HFFc6 (cell line): Measurements from ENCODE around the gene CDHR4. TPM values are rescaled to one million over a fixed set of nuclear protein-coding genes. Genes with fewer than 3 reads are reported as not detected.

Experiments used
- DNase-seq: peaks from one replicate; pipeline ENCODE4 v3.0.0-alpha.2; 2018
- H3K27ac Mint-ChIP-seq: 2 replicates; pipeline ENCODE4 v1.8.0; 2020; ENCODE audit warnings: mild to moderate bottlenecking, mixed read lengths
- H3K27me3 Mint-ChIP-seq: 2 replicates; pipeline ENCODE4 v1.8.0; 2021; ENCODE audit warnings: mild to moderate bottlenecking, moderate library complexity, mixed read lengths; ENCODE audit not compliant: insufficient read depth
- H3K36me3 Mint-ChIP-seq: 2 replicates; pipeline ENCODE4 v1.8.0; 2021; ENCODE audit warnings: low read depth, mixed read lengths
- H3K4me1 Mint-ChIP-seq: 2 replicates; pipeline ENCODE4 v1.8.0; 2020; ENCODE audit warnings: low read depth, mixed read lengths
- H3K4me3 Mint-ChIP-seq: 2 replicates; pipeline ENCODE4 v1.8.0; 2020; ENCODE audit warnings: mild to moderate bottlenecking, moderate library complexity, mixed read lengths
- H3K9me3 Mint-ChIP-seq: 2 replicates; pipeline ENCODE4 v1.8.0; 2020; ENCODE audit warnings: mild to moderate bottlenecking, mixed read lengths
- long read RNA-seq: library from polyadenylated mRNA; unstranded; transcript quantifications from one replicate; pipeline ENCODE4 v2.0.0, GENCODE V29; 2019
- total RNA-seq, 6 experiments: library from RNA; stranded (reverse); fragmentation: NEBNext Ultra II Directional; extraction: Animal tissue kit (Norgen Biotek cat#: 25700); gene quantifications; 2 replicates in 1 of 6; 3 replicates in 5 of 6; pipeline ENCODE4 v1.2.3, GENCODE V29; 2021
- TF ChIP-seq, protein P1 (sequence below): fragments of 200-600 bp; sonication (generic); IDR thresholded peaks from 2 replicates; pipeline ENCODE4 v1.5.0; 2021; ENCODE audit warnings: antibody characterized with exemption, mild to moderate bottlenecking

The CDHR4 gene
- under 1 TPM in 2 of 6 experiments, not detected in 4; 0.17 to 0.18 TPM for total RNA-seq
- long read RNA-seq: 0 reads

DNA sequence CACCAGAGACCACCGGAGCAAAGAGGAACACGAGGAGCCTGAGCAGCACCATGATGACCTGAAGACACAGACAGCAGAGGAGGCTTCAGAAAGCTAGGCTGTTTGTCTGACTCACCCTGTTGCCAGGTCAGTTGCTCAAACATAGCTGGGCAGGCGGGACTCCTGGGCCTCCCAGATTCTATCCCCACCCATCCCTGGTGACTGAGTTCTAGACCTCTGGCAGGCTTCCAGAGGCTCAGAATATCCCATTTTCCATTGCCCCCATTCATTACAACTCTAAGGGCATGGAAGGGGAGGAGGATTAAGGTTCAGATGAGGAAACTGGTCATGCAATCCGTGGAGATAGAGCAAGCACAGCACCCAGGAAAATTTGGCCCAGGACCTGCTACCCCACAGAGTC, at the start of gene CDHR4:
Gene CDHR4, minus strand, starts transcription at position 113 of the 400 bp plus-strand sequence. Its CDS starts 61 bp downstream, at position 52.
- Mint-ChIP-seq H3K9me3 (no peaks in the 10 kb centered on the region), H3K4me1 (peaks cover 26% of the 10 kb centered on the region), H3K27ac (peak within 1 kb of the TSS; percentile 87), H3K36me3 (no peaks in the 10 kb centered on the region), H3K27me3 (peaks cover 5% of the 10 kb centered on the region), H3K4me3 (no peak within 1 kb of the TSS)
- TF ChIP-seq, protein P1, sequence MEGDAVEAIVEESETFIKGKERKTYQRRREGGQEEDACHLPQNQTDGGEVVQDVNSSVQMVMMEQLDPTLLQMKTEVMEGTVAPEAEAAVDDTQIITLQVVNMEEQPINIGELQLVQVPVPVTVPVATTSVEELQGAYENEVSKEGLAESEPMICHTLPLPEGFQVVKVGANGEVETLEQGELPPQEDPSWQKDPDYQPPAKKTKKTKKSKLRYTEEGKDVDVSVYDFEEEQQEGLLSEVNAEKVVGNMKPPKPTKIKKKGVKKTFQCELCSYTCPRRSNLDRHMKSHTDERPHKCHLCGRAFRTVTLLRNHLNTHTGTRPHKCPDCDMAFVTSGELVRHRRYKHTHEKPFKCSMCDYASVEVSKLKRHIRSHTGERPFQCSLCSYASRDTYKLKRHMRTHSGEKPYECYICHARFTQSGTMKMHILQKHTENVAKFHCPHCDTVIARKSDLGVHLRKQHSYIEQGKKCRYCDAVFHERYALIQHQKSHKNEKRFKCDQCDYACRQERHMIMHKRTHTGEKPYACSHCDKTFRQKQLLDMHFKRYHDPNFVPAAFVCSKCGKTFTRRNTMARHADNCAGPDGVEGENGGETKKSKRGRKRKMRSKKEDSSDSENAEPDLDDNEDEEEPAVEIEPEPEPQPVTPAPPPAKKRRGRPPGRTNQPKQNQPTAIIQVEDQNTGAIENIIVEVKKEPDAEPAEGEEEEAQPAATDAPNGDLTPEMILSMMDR: no peak
- peak; percentile 89 for DNase-seq

- no peak overlapping the region for H3K27ac Mint-ChIP-seq
- DNase-seq: no peak
- no peak overlapping the region for H3K4me3 Mint-ChIP-seq
- TF ChIP-seq, protein P1: no peak
- H3K4me1 Mint-ChIP-seq: peaks cover 17% of the 10 kb centered on the region
- no peaks in the 10 kb centered on the region for H3K9me3 Mint-ChIP-seq
- no peaks in the 10 kb centered on the region; the same call in 1 of the 2 replicates for H3K27me3 Mint-ChIP-seq
- no peaks in the 10 kb centered on the region for H3K36me3 Mint-ChIP-seq
Observed at GRCh38 chr3:49845694-49846093, 46.0 kb upstream of the CDHR4 start.

- Mint-ChIP-seq H3K9me3 (no peaks in the 10 kb centered on the region), H3K4me1 (peaks cover 17% of the 10 kb centered on the region)
- no peak for DNase-seq
Observed at GRCh38 chr3:49844464-49845183, 45.0 kb upstream of the CDHR4 start.

DNA sequence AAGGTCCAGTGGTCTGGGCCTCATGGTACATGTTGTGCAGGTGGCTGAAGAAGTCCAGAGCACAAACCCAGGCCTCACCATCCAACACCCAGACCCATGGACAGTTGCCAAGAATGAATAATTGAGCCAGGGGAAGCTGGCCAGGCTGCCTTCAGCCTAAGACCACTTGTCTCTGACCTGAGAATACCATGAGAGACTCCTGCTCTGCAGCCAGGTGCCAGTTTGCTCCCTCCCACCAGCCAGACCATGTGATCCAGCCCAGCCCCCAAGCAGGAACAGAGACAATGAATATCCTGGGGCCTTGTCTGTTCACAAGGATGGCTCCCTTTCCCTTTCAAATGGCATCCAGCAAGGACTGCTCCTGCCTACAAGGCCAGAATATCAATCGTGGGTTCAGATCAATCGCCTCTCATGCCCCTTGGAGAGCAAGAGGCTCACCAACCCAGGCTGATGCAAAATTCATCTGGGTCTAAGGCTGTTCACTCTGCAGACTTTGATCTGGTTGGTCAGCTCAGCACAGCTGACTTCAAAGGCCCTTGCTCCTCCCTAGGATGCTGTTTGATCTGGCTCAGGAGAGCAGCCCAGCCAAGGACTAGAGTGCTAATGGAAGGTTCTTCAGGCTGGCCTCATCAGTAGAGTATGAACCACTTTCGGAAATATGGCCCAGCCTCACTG, 43.3 kb upstream of the CDHR4 start:
- TF ChIP-seq, protein P1: no peak
- Mint-ChIP-seq H3K36me3 (no peaks in the 10 kb centered on the region), H3K27ac (no peak overlapping the region), H3K4me1 (peaks cover 25% of the 10 kb centered on the region), H3K4me3 (no peak overlapping the region), H3K27me3 (no peaks in the 10 kb centered on the region; the same call in 1 of the 2 replicates), H3K9me3 (no peaks in the 10 kb centered on the region)
- no peak for DNase-seq

More at GRCh38 chr3:49844464-49845183, 45.0 kb upstream of the CDHR4 start:
- Mint-ChIP-seq H3K27me3 (no peaks in the 10 kb centered on the region; the same call in 1 of the 2 replicates), H3K4me3 (no peak overlapping the region), H3K36me3 (no peaks in the 10 kb centered on the region), H3K27ac (peak overlapping the region; percentile 42; the same call in 1 of the 2 replicates)
- TF ChIP-seq, protein P1: no peak

DNA sequence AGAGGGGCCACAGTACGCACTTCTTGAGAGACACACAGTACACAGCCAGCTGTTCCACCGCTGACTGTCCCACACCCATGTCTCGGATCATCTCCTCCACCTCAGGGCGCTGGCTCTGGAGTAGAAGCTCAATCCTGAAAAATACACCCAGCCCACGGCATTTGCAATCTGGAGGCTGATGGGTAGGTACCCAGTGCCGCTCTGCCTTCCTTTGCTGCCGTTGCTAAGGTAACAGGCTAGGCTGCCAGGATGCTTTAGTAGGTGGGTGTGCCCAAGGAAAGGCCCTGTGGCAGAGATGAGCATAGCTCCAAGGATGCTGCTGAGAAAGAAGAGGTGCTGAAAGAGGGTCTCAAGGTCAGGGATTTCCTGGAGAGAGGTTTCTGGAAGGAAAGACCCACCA, 42.1 kb upstream of the CDHR4 start:
- no peaks in the 10 kb centered on the region; the same call in 1 of the 2 replicates for H3K27me3 Mint-ChIP-seq
- H3K4me3 Mint-ChIP-seq: no peak overlapping the region
- no peaks in the 10 kb centered on the region for H3K36me3 Mint-ChIP-seq
- no peak overlapping the region for H3K27ac Mint-ChIP-seq
- TF ChIP-seq, protein P1: no peak
- no peaks in the 10 kb centered on the region for H3K9me3 Mint-ChIP-seq
- peaks cover 25% of the 10 kb centered on the region for H3K4me1 Mint-ChIP-seq
- no peak for DNase-seq
